GM12878 (cell line): ENCODE measurements around the gene MDFI. TPM values are rescaled to one million over a fixed set of nuclear protein-coding genes. Genes with fewer than 3 reads are reported as not detected.

ENCODE experiments used
- ATAC-seq: fragments of 200-7000 bp; cut with Tn5 transposase; 3 replicates; pipeline ENCODE4 v1.9.1; 2020; ENCODE audit warnings: mild to moderate bottlenecking, moderate library complexity
- BruUV-seq: library from RNA; stranded (reverse); fragments of 400-500 nt; replicated peaks from 2 replicates; lab custom pipeline; 2021; lab: Mats Ljungman, UMichigan
- CTCF ChIA-PET: fragments of 300-600 bp; sonication (Branson Sonifier 250); formaldehyde crosslinking; extraction: SDS; loops from one replicate; lab custom pipeline; 2021; ENCODE audit warnings: inconsistent platforms; lab: Yijun Ruan, JAX
- POLR2A ChIA-PET: fragments of 350-600 bp; formaldehyde crosslinking; extraction: SDS; loops from one replicate; lab custom pipeline; 2021; ENCODE audit warnings: inconsistent platforms; lab: Charles Lee
- RAD21 ChIA-PET: fragments of 300-600 bp; sonication (Branson Sonifier 250); formaldehyde crosslinking; loops from one replicate; lab custom pipeline; 2023; ENCODE audit warnings: antibody characterized with exemption; ENCODE audit not compliant: unreplicated experiment; lab: Charles Lee
- SMC1A ChIA-PET: fragments of 300-600 bp; sonication (Branson Sonifier 250); formaldehyde crosslinking; loops from one replicate; lab custom pipeline; 2023; ENCODE audit not compliant: unreplicated experiment, uncharacterized antibody; lab: Charles Lee
- DNase-seq: peaks from one replicate; pipeline ENCODE4 v3.0.0-alpha.2; 2011; ENCODE audit warnings: low read depth, low spot score
- FAIRE-seq: peaks from 3 replicates; lab custom pipeline; 2011; peaks lifted over from hg19 to GRCh38; lab: Jason Lieb, UNC
- H2AFZ ChIP-seq: 2 replicates; pipeline ENCODE4 v1.6.0; 2011; ENCODE audit warnings: low read depth, low read length, control low read depth; ENCODE audit not compliant: control insufficient read depth
- H3K27ac ChIP-seq: 2 replicates; pipeline ENCODE4 v1.5.1; 2011; ENCODE audit warnings: control low read depth; ENCODE audit not compliant: control insufficient read depth, insufficient read depth
- H3K27me3 ChIP-seq, 2 experiments: replicated peaks in 1 of 2; 2 replicates each; pipeline versions ENCODE4 v1.6.0 to v1.6.1; 2011; ENCODE audit warnings: low read length in 1 of 2; ENCODE audit not compliant: control insufficient read depth in 2 of 2, insufficient read depth in 2 of 2
- H3K36me3 ChIP-seq, 2 experiments: 2 replicates each; pipeline ENCODE4 v1.5.1; 2011; ENCODE audit warnings: low read length in 1 of 2; ENCODE audit not compliant: control insufficient read depth in 2 of 2, insufficient read depth in 2 of 2
- H3K4me1 ChIP-seq: 2 replicates; pipeline ENCODE4 v1.6.1; 2011; ENCODE audit warnings: mild to moderate bottlenecking, low read length, moderate library complexity, mixed read lengths; ENCODE audit not compliant: control insufficient read depth, insufficient read depth
- H3K4me2 ChIP-seq: 2 replicates; pipeline ENCODE4 v1.6.0; 2011; ENCODE audit warnings: control low read depth; ENCODE audit not compliant: control insufficient read depth, insufficient read depth
- H3K4me3 ChIP-seq: fragments of 200-600 bp; sonication (generic); 2 replicates; pipeline ENCODE4 v1.5.1; 2016
- H3K79me2 ChIP-seq: 2 replicates; pipeline ENCODE4 v1.6.0; 2011; ENCODE audit warnings: low read length; ENCODE audit not compliant: control insufficient read depth, insufficient read depth
- H3K9ac ChIP-seq: 2 replicates; pipeline ENCODE4 v1.8.0; 2011; ENCODE audit warnings: low read length, control low read depth, mixed read lengths; ENCODE audit not compliant: control insufficient read depth, insufficient read depth
- H3K9me3 ChIP-seq: replicated peaks from 3 replicates; pipeline ENCODE4 v1.5.1; 2011; ENCODE audit warnings: mild to moderate bottlenecking, low read length; ENCODE audit not compliant: control insufficient read depth, insufficient read depth
- H4K20me1 ChIP-seq: 2 replicates; pipeline ENCODE4 v1.6.0; 2011; ENCODE audit not compliant: control insufficient read depth, insufficient read depth
- IKZF2 ChIP-seq, 2 experiments: fragments of 450-650 bp; IDR thresholded peaks; 2 replicates each; pipeline ENCODE4 v1.6.1; 2017; ENCODE audit warnings: mild to moderate bottlenecking in 2 of 2, moderate library complexity in 2 of 2
- JUNB ChIP-seq: IDR thresholded peaks from 2 replicates; pipeline ENCODE4 v1.6.1; 2016; ENCODE audit warnings: antibody characterized with exemption, mild to moderate bottlenecking
- KAT2A ChIP-seq: conservative IDR thresholded peaks from 2 replicates; pipeline ENCODE4 v1.6.1; 2011; ENCODE audit warnings: low read depth, low read length; ENCODE audit not compliant: control insufficient read depth
- NFYB ChIP-seq: IDR thresholded peaks from 2 replicates; pipeline ENCODE4 v1.6.1; 2011; ENCODE audit warnings: low read depth, mild to moderate bottlenecking, low read length, improper control_type of control experiment, moderate library complexity; ENCODE audit not compliant: insufficient read depth
- PAX8 ChIP-seq: fragments of 450-650 bp; IDR thresholded peaks from 2 replicates; pipeline ENCODE4 v1.6.1; 2017; ENCODE audit warnings: mild to moderate bottlenecking, moderate library complexity
- PML ChIP-seq: IDR thresholded peaks from 2 replicates; pipeline ENCODE4 v1.6.1; 2012; ENCODE audit warnings: low read length, inconsistent platforms
- SIX5 ChIP-seq: IDR thresholded peaks from 2 replicates; pipeline ENCODE4 v1.6.1; 2011; ENCODE audit warnings: mild to moderate bottlenecking, low read depth, low read length, moderate library complexity; ENCODE audit not compliant: severe bottlenecking
- SMARCA5 ChIP-seq: fragments of 450-650 bp; IDR thresholded peaks from 2 replicates; pipeline ENCODE4 v1.6.1; 2017; ENCODE audit warnings: mild to moderate bottlenecking
- SMC3 ChIP-seq: IDR thresholded peaks from 2 replicates; pipeline ENCODE4 v1.6.1; 2011; ENCODE audit warnings: low read length, improper control_type of control experiment, borderline replicate concordance
- TCF3 ChIP-seq: IDR thresholded peaks from 2 replicates; pipeline ENCODE4 v1.6.1; 2012; ENCODE audit warnings: low read depth, mild to moderate bottlenecking, low read length, borderline replicate concordance; ENCODE audit not compliant: insufficient read depth
- ZBED1 ChIP-seq: IDR thresholded peaks from 2 replicates; pipeline ENCODE4 v1.6.1; 2016; ENCODE audit warnings: borderline replicate concordance
- ZNF207 ChIP-seq: fragments of 450-650 bp; IDR thresholded peaks from 2 replicates; pipeline ENCODE4 v1.6.1; 2014; ENCODE audit warnings: antibody characterized with exemption, mild to moderate bottlenecking, borderline replicate concordance
- ZNF217 ChIP-seq: fragments of 450-650 bp; IDR thresholded peaks from 2 replicates; pipeline ENCODE4 v1.6.1; 2017; ENCODE audit warnings: antibody characterized with exemption, mild to moderate bottlenecking
- ZNF622 ChIP-seq: fragments of 450-650 bp; IDR thresholded peaks from 2 replicates; pipeline ENCODE4 v1.6.1; 2017; ENCODE audit warnings: mild to moderate bottlenecking, inconsistent platforms
- WGBS: methylation state at CpG from one replicate; pipeline ENCODE4 v1.1.6; 2016; ENCODE audit warnings: low lambda C conversion rate; ENCODE audit not compliant: insufficient replicate concordance, insufficient coverage; ENCODE audit errors: missing lambda C conversion rate; 5-methylcytosine and 5-hydroxymethylcytosine counted together
- in situ Hi-C: fragments of 300-500 bp; cut with MboI; formaldehyde crosslinking; loops from 9 replicates; pipeline ENCODE4 v1.14.3; 2018; ENCODE audit warnings: mixed read lengths
- intact Hi-C: fragments of 100-400 bp; cut with micrococcal nuclease; formaldehyde crosslinking; loops from one replicate; pipeline ENCODE4 v1.14.2; 2022; ENCODE audit not compliant: unreplicated experiment
- polyA plus RNA-seq, 11 experiments: library from polyadenylated mRNA; depleted of rRNA in 4 of 11; unstranded in 6 of 11; stranded (reverse) in 5 of 11; fragments of >200 nt; fragmentation: Nextera tagmentation in 4 of 11; fragmentation: Illumina TruSeq in 1 of 11; extraction: Ambion mirVana in 4 of 11; extraction: Trizol in 1 of 11; gene quantifications; 1 replicate in 1 of 11; 2 replicates in 10 of 11; pipeline versions ENCODE4 v1.2.1 to v1.2.3, GENCODE V29; 2011 to 2016; ENCODE audit warnings: inconsistent platforms in 2 of 11, missing spikeins in 2 of 11, low read depth in 1 of 11
- total RNA-seq, 4 experiments: library from RNA; depleted of rRNA in 3 of 4; stranded (reverse); fragments of >200 nt in 3 of 4; fragmentation: Illumina TruSeq in 1 of 4; extraction: Trizol in 1 of 4; gene quantifications; 2 replicates each; pipeline versions ENCODE4 v1.2.1 to v1.2.3, GENCODE V29; 2013 to 2021
- TF ChIP-seq, protein P1 (sequence below): IDR thresholded peaks from 2 replicates; pipeline ENCODE4 v1.6.1; 2011; ENCODE audit warnings: borderline replicate concordance, low read depth, mild to moderate bottlenecking, moderate library complexity, mixed read lengths, low read length; ENCODE audit not compliant: insufficient read depth; ENCODE audit errors: extremely low read length
- TF ChIP-seq, protein P2 (sequence below): fragments of 150-350 bp; IDR thresholded peaks from 2 replicates; pipeline ENCODE4 v1.6.1; 2014; ENCODE audit warnings: mild to moderate bottlenecking, low read depth, low read length
- TF ChIP-seq, protein P3 (sequence below): fragments of 450-650 bp; formaldehyde crosslinking; IDR thresholded peaks from 2 replicates; pipeline ENCODE4 v1.4.0; 2020; ENCODE audit warnings: mild to moderate bottlenecking, moderate library complexity
- TF ChIP-seq, protein P4 (sequence below): fragments of 450-650 bp; IDR thresholded peaks from 2 replicates; pipeline ENCODE4 v1.6.1; 2014; ENCODE audit warnings: mild to moderate bottlenecking

Gene MDFI
- total and polyA plus RNA-seq, 10 of the 15 experiments (the other 5 are each of a cell fraction or from before 2014, with no cell fraction given) = not detected

DNA sequence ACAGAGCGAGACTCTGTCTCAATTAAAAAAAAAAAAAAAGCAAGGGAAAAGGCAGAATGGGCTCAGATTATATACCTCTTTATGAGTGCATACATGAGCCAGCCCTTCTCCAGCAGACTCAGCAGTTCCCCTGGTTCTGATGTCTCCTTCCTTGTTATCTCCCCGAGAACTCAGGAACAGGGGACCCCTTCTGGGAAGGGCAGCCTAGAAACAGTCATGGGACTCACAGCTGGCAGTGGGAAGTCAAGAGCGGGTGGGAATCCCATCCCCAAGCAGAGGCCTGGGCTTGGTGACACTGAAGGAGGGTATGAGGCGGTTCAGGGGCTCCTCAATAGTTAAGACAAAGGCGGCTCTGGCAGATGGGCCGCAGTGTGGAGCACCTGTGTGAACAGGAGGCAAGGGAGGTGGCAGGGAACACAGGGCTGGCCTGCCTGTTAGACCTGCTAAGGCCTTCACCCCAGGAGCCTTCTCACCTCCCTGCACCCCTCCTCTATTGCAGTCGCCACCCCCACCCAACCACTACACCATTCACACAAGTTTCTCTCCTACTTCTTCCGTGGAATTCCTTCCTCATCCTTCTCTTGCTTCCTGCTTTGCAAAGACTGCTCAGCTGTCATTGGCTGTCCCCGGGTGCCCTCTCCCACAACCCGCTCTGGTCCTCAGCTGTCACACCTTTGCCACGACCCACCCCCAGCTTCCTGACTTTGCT, 29.7 kb upstream of the MDFI start:
- SMC1A ChIA-PET = interaction anchor here (0.6 kb wide), 1 partner anchor 189 kb away, joined by 3 read pairs; no protein-coding TSS in a partner anchor
- Histone ChIP-seq H3K27ac (no peak overlapping the region), H3K79me2 (no peaks in the 10 kb centered on the region), H3K4me3 (no peak overlapping the region), H3K4me2 (no peak overlapping the region), H2AFZ (no peak overlapping the region), H3K9ac (no peak overlapping the region), H3K36me3 (no peaks in the 10 kb centered on the region), H4K20me1 (no peaks in the 10 kb centered on the region), H3K27me3 (no peaks in the 10 kb centered on the region; a peak in 1 of 4 replicates), H3K9me3 (no peaks in the 10 kb centered on the region), H3K4me1 (no peaks in the 10 kb centered on the region)
- POLR2A ChIA-PET = interaction anchor here (0.6 kb wide), 1 partner anchor 288 kb away, joined by 3 read pairs; no protein-coding TSS in a partner anchor
- no TSS peak for BruUV-seq
- DNase-seq (no peak), FAIRE-seq (no peak), ATAC-seq (no peak)
- CTCF ChIA-PET = no interaction called here
- intact Hi-C loops (loop anchor here (10.0 kb wide), 1 partner anchor 436 kb away; no protein-coding TSS in a partner anchor), in situ Hi-C loops (loop anchor here (10.0 kb wide), 2 partner anchors 76 to 436 kb away; no protein-coding TSS in a partner anchor)
- 42% methylated on average over 10 of the region's 11 CpGs for WGBS
- RAD21 ChIA-PET = no interaction called here
- no peak for TF ChIP-seq SMC3
- TF ChIP-seq, protein P1, sequence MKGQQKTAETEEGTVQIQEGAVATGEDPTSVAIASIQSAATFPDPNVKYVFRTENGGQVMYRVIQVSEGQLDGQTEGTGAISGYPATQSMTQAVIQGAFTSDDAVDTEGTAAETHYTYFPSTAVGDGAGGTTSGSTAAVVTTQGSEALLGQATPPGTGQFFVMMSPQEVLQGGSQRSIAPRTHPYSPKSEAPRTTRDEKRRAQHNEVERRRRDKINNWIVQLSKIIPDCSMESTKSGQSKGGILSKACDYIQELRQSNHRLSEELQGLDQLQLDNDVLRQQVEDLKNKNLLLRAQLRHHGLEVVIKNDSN = no peak
- TF ChIP-seq ZBED1 = no peak
- no peak for TF ChIP-seq TCF3
- no peak for TF ChIP-seq SMARCA5
- TF ChIP-seq ZNF217 = no peak
- no peak for TF ChIP-seq JUNB
- no peak for TF ChIP-seq NFYB
- no peak for TF ChIP-seq ZNF622
- TF ChIP-seq, protein P2, sequence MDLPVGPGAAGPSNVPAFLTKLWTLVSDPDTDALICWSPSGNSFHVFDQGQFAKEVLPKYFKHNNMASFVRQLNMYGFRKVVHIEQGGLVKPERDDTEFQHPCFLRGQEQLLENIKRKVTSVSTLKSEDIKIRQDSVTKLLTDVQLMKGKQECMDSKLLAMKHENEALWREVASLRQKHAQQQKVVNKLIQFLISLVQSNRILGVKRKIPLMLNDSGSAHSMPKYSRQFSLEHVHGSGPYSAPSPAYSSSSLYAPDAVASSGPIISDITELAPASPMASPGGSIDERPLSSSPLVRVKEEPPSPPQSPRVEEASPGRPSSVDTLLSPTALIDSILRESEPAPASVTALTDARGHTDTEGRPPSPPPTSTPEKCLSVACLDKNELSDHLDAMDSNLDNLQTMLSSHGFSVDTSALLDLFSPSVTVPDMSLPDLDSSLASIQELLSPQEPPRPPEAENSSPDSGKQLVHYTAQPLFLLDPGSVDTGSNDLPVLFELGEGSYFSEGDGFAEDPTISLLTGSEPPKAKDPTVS = no peak
- no peak for TF ChIP-seq PML
- TF ChIP-seq ZNF207 = no peak
- TF ChIP-seq PAX8 = no peak
- TF ChIP-seq, protein P3, sequence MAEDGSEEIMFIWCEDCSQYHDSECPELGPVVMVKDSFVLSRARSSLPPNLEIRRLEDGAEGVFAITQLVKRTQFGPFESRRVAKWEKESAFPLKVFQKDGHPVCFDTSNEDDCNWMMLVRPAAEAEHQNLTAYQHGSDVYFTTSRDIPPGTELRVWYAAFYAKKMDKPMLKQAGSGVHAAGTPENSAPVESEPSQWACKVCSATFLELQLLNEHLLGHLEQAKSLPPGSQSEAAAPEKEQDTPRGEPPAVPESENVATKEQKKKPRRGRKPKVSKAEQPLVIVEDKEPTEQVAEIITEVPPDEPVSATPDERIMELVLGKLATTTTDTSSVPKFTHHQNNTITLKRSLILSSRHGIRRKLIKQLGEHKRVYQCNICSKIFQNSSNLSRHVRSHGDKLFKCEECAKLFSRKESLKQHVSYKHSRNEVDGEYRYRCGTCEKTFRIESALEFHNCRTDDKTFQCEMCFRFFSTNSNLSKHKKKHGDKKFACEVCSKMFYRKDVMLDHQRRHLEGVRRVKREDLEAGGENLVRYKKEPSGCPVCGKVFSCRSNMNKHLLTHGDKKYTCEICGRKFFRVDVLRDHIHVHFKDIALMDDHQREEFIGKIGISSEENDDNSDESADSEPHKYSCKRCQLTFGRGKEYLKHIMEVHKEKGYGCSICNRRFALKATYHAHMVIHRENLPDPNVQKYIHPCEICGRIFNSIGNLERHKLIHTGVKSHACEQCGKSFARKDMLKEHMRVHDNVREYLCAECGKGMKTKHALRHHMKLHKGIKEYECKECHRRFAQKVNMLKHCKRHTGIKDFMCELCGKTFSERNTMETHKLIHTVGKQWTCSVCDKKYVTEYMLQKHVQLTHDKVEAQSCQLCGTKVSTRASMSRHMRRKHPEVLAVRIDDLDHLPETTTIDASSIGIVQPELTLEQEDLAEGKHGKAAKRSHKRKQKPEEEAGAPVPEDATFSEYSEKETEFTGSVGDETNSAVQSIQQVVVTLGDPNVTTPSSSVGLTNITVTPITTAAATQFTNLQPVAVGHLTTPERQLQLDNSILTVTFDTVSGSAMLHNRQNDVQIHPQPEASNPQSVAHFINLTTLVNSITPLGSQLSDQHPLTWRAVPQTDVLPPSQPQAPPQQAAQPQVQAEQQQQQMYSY = no peak
- no peak for TF ChIP-seq IKZF2 (IDR thresholded peaks at IDR 0.05)
- TF ChIP-seq, protein P4, sequence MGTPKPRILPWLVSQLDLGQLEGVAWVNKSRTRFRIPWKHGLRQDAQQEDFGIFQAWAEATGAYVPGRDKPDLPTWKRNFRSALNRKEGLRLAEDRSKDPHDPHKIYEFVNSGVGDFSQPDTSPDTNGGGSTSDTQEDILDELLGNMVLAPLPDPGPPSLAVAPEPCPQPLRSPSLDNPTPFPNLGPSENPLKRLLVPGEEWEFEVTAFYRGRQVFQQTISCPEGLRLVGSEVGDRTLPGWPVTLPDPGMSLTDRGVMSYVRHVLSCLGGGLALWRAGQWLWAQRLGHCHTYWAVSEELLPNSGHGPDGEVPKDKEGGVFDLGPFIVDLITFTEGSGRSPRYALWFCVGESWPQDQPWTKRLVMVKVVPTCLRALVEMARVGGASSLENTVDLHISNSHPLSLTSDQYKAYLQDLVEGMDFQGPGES = no peak
- TF ChIP-seq SIX5 = no peak
- no peak for TF ChIP-seq KAT2A
